H1 (cell line): ENCODE measurements around the gene WDR7. TPM values are rescaled to one million over a fixed set of nuclear protein-coding genes. Genes with fewer than 3 reads are reported as not detected.

Source experiments
- CTCF ChIA-PET: fragments of 300-600 bp; sonication (Branson Sonifier 250); formaldehyde crosslinking; loops from one replicate; lab custom pipeline; 2021; ENCODE audit not compliant: partially characterized antibody; lab: Charles Lee
- POLR2A ChIA-PET: fragments of 300-600 bp; sonication (Branson Sonifier 250); formaldehyde crosslinking; loops from one replicate; lab custom pipeline; 2021; ENCODE audit warnings: inconsistent platforms; ENCODE audit not compliant: partially characterized antibody; lab: Charles Lee
- DNase-seq, 2 experiments: peaks; one replicate each; pipeline versions ENCODE4 v3.0.0 to v3.0.0-alpha.2; 2010 to 2022; ENCODE audit warnings: low spot score in 2 of 2, low read depth in 1 of 2, mixed read lengths in 1 of 2
- FAIRE-seq: peaks from 2 replicates; lab custom pipeline; 2011; peaks lifted over from hg19 to GRCh38; lab: Jason Lieb, UNC
- H2AFZ ChIP-seq: 2 replicates; pipeline ENCODE4 v1.8.1; 2012; ENCODE audit warnings: low read length, inconsistent platforms
- H2AK5ac ChIP-seq: 2 replicates; pipeline ENCODE4 v1.6.1; 2013; ENCODE audit warnings: low read depth, low read length
- H2BK120ac ChIP-seq: replicated peaks from 2 replicates; pipeline ENCODE3; 2013; ENCODE audit warnings: low read depth, low read length, inconsistent platforms
- H2BK12ac ChIP-seq: 2 replicates; pipeline ENCODE4 v1.6.1; 2013; ENCODE audit warnings: low read depth, low read length
- H2BK15ac ChIP-seq: 2 replicates; pipeline ENCODE4 v1.6.1; 2013; ENCODE audit warnings: low read length
- H2BK20ac ChIP-seq: 2 replicates; pipeline ENCODE4 v1.6.1; 2013; ENCODE audit warnings: low read length
- H2BK5ac ChIP-seq: 2 replicates; pipeline ENCODE4 v1.6.1; 2013; ENCODE audit warnings: low read depth, low read length
- H3K14ac ChIP-seq: 2 replicates; pipeline ENCODE4 v1.6.1; 2013; ENCODE audit warnings: inconsistent platforms; ENCODE audit not compliant: insufficient read length
- H3K18ac ChIP-seq: 2 replicates; pipeline ENCODE4 v1.6.1; 2013; ENCODE audit warnings: low read length; ENCODE audit errors: extremely low read depth
- H3K23ac ChIP-seq: 2 replicates; pipeline ENCODE4 v1.6.1; 2013; ENCODE audit warnings: inconsistent platforms; ENCODE audit not compliant: insufficient read length
- H3K23me2 ChIP-seq: 2 replicates; pipeline ENCODE4 v1.6.1; 2013; ENCODE audit warnings: low read depth, low read length
- H3K27ac ChIP-seq: 2 replicates; pipeline ENCODE4 v1.6.1; 2011; ENCODE audit warnings: low read depth, low read length, inconsistent platforms
- H3K27me3 ChIP-seq, 4 experiments: replicated peaks in 1 of 4; 1 replicate in 1 of 4; 2 replicates in 3 of 4; pipeline versions ENCODE4 v1.6.1 to v1.8.1; 2011 to 2013; ENCODE audit warnings: low read length in 3 of 4, mild to moderate bottlenecking in 3 of 4, inconsistent platforms in 2 of 4, mixed read lengths in 2 of 4, moderate library complexity in 1 of 4; ENCODE audit not compliant: control insufficient read depth in 3 of 4, insufficient read depth in 3 of 4; ENCODE audit errors: extremely low read depth in 1 of 4
- H3K36me3 ChIP-seq, 4 experiments: 2 replicates each; pipeline versions ENCODE4 v1.6.1 to v1.8.1; 2011 to 2013; ENCODE audit warnings: mild to moderate bottlenecking in 4 of 4, low read length in 3 of 4, moderate library complexity in 2 of 4, control low read depth in 1 of 4, inconsistent platforms in 1 of 4; ENCODE audit not compliant: insufficient read depth in 4 of 4, control insufficient read depth in 2 of 4
- H3K4ac ChIP-seq: replicated peaks from 2 replicates; pipeline ENCODE3; 2013; ENCODE audit warnings: low read length, low read depth, mixed read lengths, inconsistent platforms; ENCODE audit not compliant: insufficient read length
- H3K4me1 ChIP-seq, 4 experiments: replicated peaks in 1 of 4; 1 replicate in 1 of 4; 2 replicates in 3 of 4; pipeline versions ENCODE4 v1.6.1 to v1.8.1; 2011 to 2013; ENCODE audit warnings: low read length in 3 of 4, inconsistent platforms in 2 of 4, mixed read lengths in 1 of 4; ENCODE audit not compliant: insufficient read depth in 4 of 4, control insufficient read depth in 3 of 4
- H3K4me2 ChIP-seq, 2 experiments: 2 replicates each; pipeline versions ENCODE4 v1.6.1 to v1.8.1; 2011 to 2013; ENCODE audit warnings: low read depth in 2 of 2, low read length in 2 of 2, control low read depth in 1 of 2, inconsistent platforms in 1 of 2, mild to moderate bottlenecking in 1 of 2; ENCODE audit not compliant: insufficient read depth in 1 of 2
- H3K4me3 ChIP-seq, 4 experiments: fragments of 200-600, 300-600 bp in 1 of 4; sonication (generic), shearing (Covaris generic), sonication (Bioruptor Twin) in 1 of 4; 2 replicates each; pipeline versions ENCODE4 v1.5.1 to v1.8.1; 2011 to 2016; ENCODE audit warnings: low read length in 4 of 4, low read depth in 3 of 4, control low read depth in 2 of 4, inconsistent platforms in 2 of 4, mild to moderate bottlenecking in 2 of 4, mixed read lengths in 1 of 4, moderate library complexity in 1 of 4; ENCODE audit not compliant: insufficient read depth in 2 of 4; ENCODE audit errors: extremely low read depth in 1 of 4
- H3K56ac ChIP-seq: replicated peaks from 2 replicates; pipeline ENCODE3; 2013; ENCODE audit warnings: low read depth, mild to moderate bottlenecking, mixed read lengths, low read length, inconsistent platforms; ENCODE audit not compliant: insufficient read length
- H3K79me1 ChIP-seq: 2 replicates; pipeline ENCODE4 v1.6.1; 2013; ENCODE audit warnings: low read depth, low read length, control low read depth
- H3K79me2 ChIP-seq, 2 experiments: 2 replicates each; pipeline versions ENCODE4 v1.6.1 to v1.8.1; 2012 to 2013; ENCODE audit warnings: low read length in 2 of 2, mild to moderate bottlenecking in 2 of 2, inconsistent platforms in 1 of 2; ENCODE audit not compliant: insufficient read depth in 2 of 2, control insufficient read depth in 1 of 2
- H3K9ac ChIP-seq, 4 experiments: replicated peaks in 1 of 4; 1 replicate in 1 of 4; 2 replicates in 3 of 4; pipeline versions ENCODE4 v1.6.1 to v1.8.1; 2011 to 2013; ENCODE audit warnings: low read depth in 3 of 4, low read length in 3 of 4, control low read depth in 2 of 4, mild to moderate bottlenecking in 2 of 4, moderate library complexity in 2 of 4, inconsistent platforms in 1 of 4; ENCODE audit errors: extremely low read depth in 1 of 4
- H3K9me3 ChIP-seq, 2 experiments: 2 replicates each; pipeline versions ENCODE4 v1.6.1 to v1.8.1; 2012 to 2013; ENCODE audit warnings: mild to moderate bottlenecking in 2 of 2, moderate library complexity in 2 of 2, control low read depth in 1 of 2, inconsistent platforms in 1 of 2, low read depth in 1 of 2, low read length in 1 of 2, mixed read lengths in 1 of 2; ENCODE audit not compliant: insufficient read depth in 2 of 2
- H4K20me1 ChIP-seq, 2 experiments: replicated peaks in 1 of 2; 2 replicates each; pipeline versions ENCODE3 to v1.8.1; 2011 to 2013; ENCODE audit warnings: inconsistent platforms in 2 of 2, low read length in 2 of 2, mild to moderate bottlenecking in 1 of 2; ENCODE audit not compliant: insufficient read depth in 2 of 2, control insufficient read depth in 1 of 2
- H4K5ac ChIP-seq: 2 replicates; pipeline ENCODE4 v1.6.1; 2013; ENCODE audit warnings: low read length, low read depth, mixed read lengths, inconsistent platforms; ENCODE audit not compliant: insufficient read length
- H4K8ac ChIP-seq: 2 replicates; pipeline ENCODE4 v1.8.0; 2013; ENCODE audit warnings: mild to moderate bottlenecking, moderate library complexity, low read length, inconsistent platforms; ENCODE audit not compliant: insufficient read depth; ENCODE audit errors: extremely low read depth
- H4K91ac ChIP-seq: replicated peaks from 2 replicates; pipeline ENCODE3; 2013; ENCODE audit warnings: low read length, mixed read lengths, inconsistent platforms; ENCODE audit not compliant: insufficient read length
- TAF1 ChIP-seq: IDR thresholded peaks from 2 replicates; pipeline ENCODE4 v1.6.1; 2011; ENCODE audit warnings: mild to moderate bottlenecking, low read depth, low read length
- TCF12 ChIP-seq: IDR thresholded peaks from 2 replicates; pipeline ENCODE4 v1.6.1; 2011; ENCODE audit warnings: low read depth, mild to moderate bottlenecking, low read length
- WGBS, 2 experiments: shearing (Covaris generic) in 1 of 2; methylation state at CpG; one replicate each; pipeline versions ENCODE4 v1.1.6 to v1.1.7; 2013 to 2015; ENCODE audit warnings: low lambda C conversion rate in 2 of 2, mixed read lengths in 2 of 2, inconsistent platforms in 1 of 2, low coverage in 1 of 2, missing lambda C conversion rate in 1 of 2; ENCODE audit not compliant: insufficient replicate concordance in 2 of 2, insufficient coverage in 1 of 2, insufficient read length in 1 of 2; ENCODE audit errors: extremely low coverage in 1 of 2, missing lambda C conversion rate in 1 of 2; 5-methylcytosine and 5-hydroxymethylcytosine counted together
- polyA plus RNA-seq, 7 experiments: library from polyadenylated mRNA; depleted of rRNA in 3 of 7; stranded (reverse) in 5 of 7; unstranded in 2 of 7; fragments of >200 nt in 5 of 7; fragments of 200-250 nt in 2 of 7; gene quantifications; 1 replicate in 5 of 7; 2 replicates in 1 of 7; 4 replicates in 1 of 7; pipeline versions ENCODE4 v1.2.1 to v1.2.3, GENCODE V29; 2011 to 2013; ENCODE audit warnings: missing spikeins in 2 of 7, mixed read lengths in 2 of 7
- total RNA-seq: library from RNA; stranded (reverse); fragmentation: NEBNext Ultra II Directional; extraction: Animal tissue kit (Norgen Biotek cat#: 25700); gene quantifications from 2 replicates; pipeline ENCODE4 v1.2.1, GENCODE V29; 2021

The WDR7 gene
- total and polyA plus RNA-seq, 2 of the 8 experiments (the other 6 are each of a cell fraction or from before 2014, with no cell fraction given) = 5.5 to 15.2 TPM

DNA sequence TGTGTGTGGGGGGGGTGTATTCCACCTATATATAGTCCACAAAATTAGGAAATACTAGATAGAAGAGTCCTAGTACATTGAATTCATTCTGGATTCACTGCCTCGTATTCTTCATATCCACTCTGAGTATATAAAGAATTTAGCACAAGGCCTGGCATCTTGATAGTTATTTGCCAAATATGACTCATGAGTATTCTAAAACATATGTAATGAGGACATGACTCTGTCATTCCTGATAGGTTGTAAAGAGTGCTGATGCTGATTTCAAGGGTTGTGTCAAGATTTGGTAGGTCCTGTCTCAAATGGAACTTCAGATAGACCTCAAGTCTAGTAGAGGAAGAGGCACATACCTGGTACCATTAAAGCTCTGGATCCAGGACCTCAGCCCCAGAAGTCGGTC lies 322.3 kb downstream of the WDR7 start:
- no peak overlapping the region for H4K8ac ChIP-seq
- TF ChIP-seq TCF12 = no peak
- TF ChIP-seq TAF1 = no peak

More for the DNA sequence above, 322.3 kb downstream of the WDR7 start:
- H3K23ac ChIP-seq = no peak overlapping the region
- no peak for FAIRE-seq
- H3K18ac ChIP-seq = no peak overlapping the region
- 83% methylated on average over 2 of the region's 2 CpGs; no CpG with 5 or more reads in 1 of the 2 experiments for WGBS, 2 experiments
- no peak overlapping the region for H3K9ac ChIP-seq
- no peak overlapping the region for H2BK15ac ChIP-seq
- H2AFZ ChIP-seq = no peak overlapping the region
- H2BK12ac ChIP-seq = no peak overlapping the region
- POLR2A ChIA-PET = no interaction called here
- no peak overlapping the region for H2BK5ac ChIP-seq
- H2AK5ac ChIP-seq = no peak overlapping the region
- H3K27ac ChIP-seq = no peak overlapping the region
- no peaks in the 10 kb centered on the region for H4K20me1 ChIP-seq
- H3K79me1 ChIP-seq = no peaks in the 10 kb centered on the region
- H3K9me3 ChIP-seq = no peaks in the 10 kb centered on the region
- H3K4me3 ChIP-seq = no peak overlapping the region
- no peaks in the 10 kb centered on the region for H3K23me2 ChIP-seq
- CTCF ChIA-PET = no interaction called here
- no peak overlapping the region for H3K14ac ChIP-seq
- H2BK120ac ChIP-seq = no peak overlapping the region
- H3K79me2 ChIP-seq = no peaks in the 10 kb centered on the region
- H3K36me3 ChIP-seq = no peaks in the 10 kb centered on the region
- no peak overlapping the region for H4K5ac ChIP-seq
- no peak overlapping the region for H3K56ac ChIP-seq
- H3K4ac ChIP-seq = no peak overlapping the region
- peaks cover 0 to 2% (median 0%) of the 10 kb centered on the region in 4 experiments; a peak in 1 of 7 replicates for H3K4me1 ChIP-seq
- no peak overlapping the region for H3K4me2 ChIP-seq
- no peak for DNase-seq
- H2BK20ac ChIP-seq = no peak overlapping the region
- no peaks in the 10 kb centered on the region for H3K27me3 ChIP-seq
- H4K91ac ChIP-seq = no peak overlapping the region
